G401 (cell line): ENCODE data around the gene CTSW. TPM values are rescaled to one million over a fixed set of nuclear protein-coding genes. Genes with fewer than 3 reads are reported as not detected.
"Not testable (repeated sequence)": the region's sequence is repeated elsewhere in the genome, so short reads cannot be mapped to it uniquely, and the experiment has no call there.

ENCODE experiments used
- DNase-seq: peaks from one replicate; pipeline ENCODE4 v3.0.0-alpha.2; 2015; ENCODE audit warnings: low spot score
- in situ Hi-C: cut with HindIII; loops from 2 replicates; pipeline ENCODE4 v1.10.0; 2016; ENCODE audit warnings: low sequenced_read_pairs, mixed read lengths
- total RNA-seq: library from RNA; depleted of rRNA; stranded (reverse); fragments of >200 nt; shearing (Covaris generic); gene quantifications from 2 replicates; pipeline ENCODE4 v1.2.3, GENCODE V29; 2014; rRNA removed

The CTSW gene, protein sequence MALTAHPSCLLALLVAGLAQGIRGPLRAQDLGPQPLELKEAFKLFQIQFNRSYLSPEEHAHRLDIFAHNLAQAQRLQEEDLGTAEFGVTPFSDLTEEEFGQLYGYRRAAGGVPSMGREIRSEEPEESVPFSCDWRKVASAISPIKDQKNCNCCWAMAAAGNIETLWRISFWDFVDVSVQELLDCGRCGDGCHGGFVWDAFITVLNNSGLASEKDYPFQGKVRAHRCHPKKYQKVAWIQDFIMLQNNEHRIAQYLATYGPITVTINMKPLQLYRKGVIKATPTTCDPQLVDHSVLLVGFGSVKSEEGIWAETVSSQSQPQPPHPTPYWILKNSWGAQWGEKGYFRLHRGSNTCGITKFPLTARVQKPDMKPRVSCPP
- not detected in 2 replicates for total RNA-seq

DNA sequence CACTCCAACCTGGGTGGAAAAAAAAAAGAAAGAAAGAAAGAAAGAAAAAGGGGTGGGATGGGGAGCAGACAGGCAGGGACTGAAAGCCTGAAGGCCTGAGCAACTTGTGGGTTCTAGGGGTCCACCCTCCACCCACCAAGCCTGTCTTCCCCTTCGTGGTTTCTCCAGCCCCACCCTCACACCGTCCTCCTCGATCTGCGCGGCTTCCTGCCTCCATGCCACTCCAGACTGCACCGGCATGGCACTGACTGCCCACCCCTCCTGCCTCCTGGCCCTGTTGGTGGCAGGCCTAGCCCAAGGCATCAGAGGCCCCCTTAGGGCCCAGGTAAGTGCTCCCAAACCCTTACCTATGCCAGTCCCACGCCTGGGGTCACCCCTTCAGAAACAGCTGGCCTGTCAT is at the start of gene CTSW:
TSS of gene CTSW (plus strand) at position 221 of the 400 bp plus-strand sequence. CDS start at position 239, 18 bp downstream.
- DNase-seq, result no peak
- in situ Hi-C loops, result no loop called here

DNA sequence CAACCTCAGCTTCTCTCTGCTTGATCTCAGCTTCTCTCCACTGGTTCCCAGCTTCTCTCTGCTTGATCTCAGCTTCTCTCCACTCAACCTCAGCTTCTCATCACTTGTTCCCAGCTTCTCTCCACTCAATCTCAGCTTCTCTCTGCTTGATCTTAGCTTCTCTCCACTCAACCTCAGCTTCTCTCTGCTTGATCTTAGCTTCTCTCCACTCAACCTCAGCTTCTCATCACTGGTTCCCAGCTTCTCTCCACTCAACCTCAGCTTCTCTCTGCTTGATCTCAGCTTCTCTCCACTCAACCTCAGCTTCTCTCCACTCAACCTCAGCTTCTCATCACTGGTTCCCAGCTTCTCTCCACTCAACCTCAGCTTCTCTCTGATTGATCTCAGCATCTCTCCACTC is 47.4 kb upstream of the CTSW start:
- in situ Hi-C loops, DNase-seq: not testable (repeated sequence)

GRCh38 chr11:65833297-65834030 is 46.2 kb upstream of the CTSW start, which contains the start of gene SNX32:
Gene SNX32 (plus strand): TSS chr11:65833963. CDS start chr11:65834066, 103 bp downstream.
- in situ Hi-C loops, result no loop called here
- peak; percentile 96 for DNase-seq

DNA sequence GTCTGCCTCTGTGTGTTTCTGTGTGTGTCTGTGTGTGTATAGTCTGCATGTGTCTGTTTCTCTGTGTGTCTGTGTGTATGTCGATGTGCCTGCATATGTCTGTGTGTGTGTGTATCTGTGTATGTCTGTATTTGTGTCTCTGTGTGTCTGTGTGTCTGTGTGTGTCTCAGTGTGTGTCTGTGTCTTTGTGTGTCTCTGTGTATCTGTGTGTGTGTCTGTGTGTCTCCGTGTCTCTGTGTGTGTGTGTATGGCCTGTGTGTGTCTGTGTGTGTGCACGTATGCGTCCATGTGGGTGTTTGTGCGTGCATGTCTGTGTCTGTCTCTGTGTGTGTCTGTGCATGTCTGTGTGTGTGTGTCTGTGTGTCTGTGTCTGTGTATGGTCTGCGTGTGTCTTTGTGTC is 45.4 kb upstream of the CTSW start:
- in situ Hi-C loops, result no loop called here
- no peak for DNase-seq

GRCh38 chr11:65842144-65842543 is 37.5 kb upstream of the CTSW start:
- in situ Hi-C loops, result no loop called here
- no peak for DNase-seq

DNA sequence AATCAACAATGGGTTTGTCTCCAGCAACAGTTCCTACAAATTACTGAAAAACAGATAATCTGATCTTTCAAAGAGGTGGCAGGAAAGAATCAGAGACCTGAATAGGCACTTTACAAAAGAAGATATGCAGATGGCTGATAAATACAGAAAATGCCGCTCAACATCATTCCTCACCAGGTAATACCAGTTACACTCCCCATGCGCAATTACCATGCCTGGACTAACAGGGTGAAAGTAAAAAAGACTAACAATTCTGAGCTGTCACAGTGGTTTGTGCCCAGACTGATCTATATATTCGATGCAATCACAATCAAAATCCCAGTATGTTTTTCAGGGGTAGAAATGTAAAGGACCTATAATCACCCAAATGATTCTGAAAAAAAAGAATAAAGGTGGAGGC is 35.8 kb upstream of the CTSW start:
- DNase-seq, result no peak

DNA sequence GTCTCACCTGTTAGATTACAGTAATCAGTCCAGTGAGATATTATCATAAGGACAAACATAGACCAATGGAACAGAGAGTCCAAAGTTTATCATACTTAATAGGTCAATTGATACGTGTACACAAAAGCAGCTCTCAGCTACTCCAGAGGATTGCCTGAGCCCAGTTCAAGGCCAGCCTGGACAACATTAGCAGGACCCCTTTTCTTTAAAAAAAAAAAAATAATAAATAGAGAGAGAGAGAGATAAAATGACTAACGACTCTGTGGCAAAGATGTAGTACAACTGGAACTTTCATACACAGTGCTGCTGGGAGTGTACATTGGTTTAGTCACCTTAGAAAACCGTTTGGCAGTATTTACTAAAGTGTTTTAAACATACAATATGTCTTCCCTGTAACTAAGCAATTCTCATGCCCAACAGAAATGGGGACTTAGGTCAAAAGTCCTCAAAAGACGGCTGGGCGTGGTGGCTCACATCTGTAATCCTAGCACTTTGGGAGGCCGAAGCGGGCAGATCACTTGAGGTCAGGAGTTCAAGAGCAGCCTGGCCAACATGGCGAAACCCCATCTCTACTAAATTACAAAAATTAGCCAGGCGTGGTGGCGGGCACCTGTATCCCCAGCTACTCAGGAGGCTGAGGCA is 35.3 kb upstream of the CTSW start:
- no peak for DNase-seq
- in situ Hi-C loops, result no loop called here

More for the DNA sequence above, 35.8 kb upstream of the CTSW start:
- in situ Hi-C loops, result no loop called here

- DNase-seq, result no peak
- in situ Hi-C loops, result no loop called here
These were observed 31.9 kb upstream of the CTSW start for GRCh38 chr11:65847746-65848145.

DNA sequence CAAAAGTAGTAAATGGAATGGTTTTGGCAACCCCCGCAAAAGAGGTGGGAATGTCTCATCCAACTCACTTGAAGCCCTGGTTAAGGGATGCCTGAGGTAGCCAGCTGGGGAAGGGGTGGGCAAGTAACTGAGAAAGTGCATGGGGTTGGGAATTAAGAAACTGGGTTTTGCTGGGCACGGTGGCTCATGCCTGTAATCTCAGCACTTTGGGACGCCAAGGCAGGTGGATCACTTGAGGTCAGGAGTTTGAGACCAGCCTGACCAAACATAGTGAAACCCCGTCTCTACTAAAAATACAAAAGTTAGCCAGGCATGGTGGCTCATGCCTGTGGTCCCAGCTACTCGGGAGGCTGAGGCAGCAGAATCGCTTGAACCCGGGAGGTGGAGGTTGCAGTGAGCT is 30.9 kb upstream of the CTSW start:
- in situ Hi-C loops, result not testable (repeated sequence)

DNA sequence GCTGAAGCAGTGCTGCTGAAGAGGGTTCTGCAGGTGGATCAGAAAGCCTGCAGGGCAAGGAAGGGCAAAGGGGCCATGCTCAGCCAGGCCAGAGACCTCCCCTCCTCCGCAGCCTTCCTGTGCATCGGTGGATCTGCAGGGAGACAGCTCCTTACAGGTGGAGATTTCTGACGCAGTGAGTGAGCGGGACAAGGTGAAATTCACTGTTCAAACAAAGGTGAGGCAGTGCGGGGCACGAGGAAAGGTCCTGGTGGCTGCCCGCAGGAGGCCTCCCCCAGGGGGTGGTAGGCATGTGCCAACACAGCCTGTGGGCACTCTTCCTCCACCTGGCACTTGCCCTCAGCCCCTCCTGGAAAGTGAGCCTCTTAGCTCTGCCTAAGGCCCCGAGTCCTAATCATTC is 30.3 kb upstream of the CTSW start:
- in situ Hi-C loops, result no loop called here
- DNase-seq, result no peak

More for the DNA sequence above, 30.9 kb upstream of the CTSW start:
- not testable (repeated sequence) for DNase-seq

DNA sequence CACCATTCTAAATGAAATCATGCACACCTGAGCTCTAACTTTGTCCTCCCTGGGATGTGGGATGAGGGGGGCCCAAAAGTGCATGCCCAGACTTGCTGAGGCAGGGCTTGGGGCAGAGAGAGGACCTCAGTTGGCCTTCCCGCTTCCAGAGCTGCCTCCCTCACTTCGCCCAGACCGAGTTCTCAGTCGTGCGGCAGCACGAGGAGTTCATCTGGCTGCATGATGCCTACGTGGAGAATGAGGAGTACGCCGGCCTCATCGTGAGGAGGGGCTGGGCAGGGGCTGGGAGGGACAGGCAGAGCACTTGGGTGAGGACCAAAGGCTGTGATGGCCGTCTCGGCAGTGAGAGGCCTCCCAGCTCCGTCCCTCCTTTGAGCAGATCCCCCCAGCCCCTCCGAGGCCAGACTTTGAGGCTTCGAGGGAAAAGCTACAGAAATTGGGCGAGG is 29.8 kb upstream of the CTSW start:
- DNase-seq, result no peak
- in situ Hi-C loops, result no loop called here

- in situ Hi-C loops, result no loop called here
- no peak for DNase-seq
These were observed 29.2 kb upstream of the CTSW start for GRCh38 chr11:65850217-65851082.

DNA sequence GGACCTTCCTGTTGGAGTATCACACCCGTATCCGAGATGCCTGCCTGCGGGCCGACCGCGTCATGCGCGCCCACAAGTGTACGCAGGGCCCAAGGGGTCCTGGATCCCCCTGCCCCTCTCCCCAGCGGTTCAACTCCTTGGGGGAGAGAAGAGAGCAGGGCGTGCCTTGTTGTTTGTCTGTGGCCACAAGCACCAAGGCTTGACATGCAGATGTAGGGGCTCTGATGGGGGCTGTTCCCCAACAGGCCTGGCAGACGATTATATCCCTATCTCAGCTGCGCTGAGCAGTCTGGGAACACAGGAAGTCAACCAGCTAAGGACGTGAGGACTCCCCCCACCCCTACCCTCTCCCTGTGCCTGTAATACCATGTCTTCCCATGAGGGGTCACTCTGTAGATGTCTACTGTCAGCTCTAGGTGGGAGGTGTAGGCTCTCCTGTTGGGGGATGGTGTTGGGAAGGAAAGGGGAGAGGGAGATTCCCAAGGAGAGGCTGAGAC is 28.5 kb upstream of the CTSW start:
- no peak for DNase-seq
- in situ Hi-C loops, result no loop called here

- no peak for DNase-seq
- in situ Hi-C loops, result no loop called here
These were observed 27.7 kb upstream of the CTSW start for GRCh38 chr11:65851811-65852507.

- DNase-seq, result no peak
- in situ Hi-C loops, result no loop called here
These were observed 27.0 kb upstream of the CTSW start for GRCh38 chr11:65852508-65853245.

GRCh38 chr11:65853246-65853979 is 26.2 kb upstream of the CTSW start:
- in situ Hi-C loops, result no loop called here
- no peak for DNase-seq

- no peak for DNase-seq
- in situ Hi-C loops, result no loop called here
These were observed 25.5 kb upstream of the CTSW start for GRCh38 chr11:65854161-65854592.
